GM06990 (cell line): ENCODE measurements around the gene SUSD5.

Experiments
- DNase-seq: peaks from one replicate; pipeline ENCODE4 v3.0.0-alpha.2; 2011; ENCODE audit not compliant: insufficient read length; ENCODE audit errors: extremely low read depth
- H3K27me3 ChIP-seq: replicated peaks from 2 replicates; pipeline ENCODE4 v1.6.0; 2011; ENCODE audit warnings: low read length; ENCODE audit not compliant: control insufficient read depth, insufficient read depth
- H3K36me3 ChIP-seq: 2 replicates; pipeline ENCODE4 v1.5.1; 2011; ENCODE audit warnings: low read length; ENCODE audit not compliant: control insufficient read depth, insufficient read depth
- H3K4me3 ChIP-seq: replicated peaks from 2 replicates; pipeline ENCODE4 v1.5.1; 2011; ENCODE audit warnings: low read depth, mild to moderate bottlenecking, control low read depth, low read length
- TF ChIP-seq, protein P1 (sequence below): IDR thresholded peaks from 2 replicates; pipeline ENCODE4 v1.5.1; 2011; ENCODE audit warnings: low read length, control low read depth, mild to moderate bottlenecking, inconsistent platforms; ENCODE audit not compliant: insufficient read depth, poor library complexity, severe bottlenecking

SUSD5 gene

DNA sequence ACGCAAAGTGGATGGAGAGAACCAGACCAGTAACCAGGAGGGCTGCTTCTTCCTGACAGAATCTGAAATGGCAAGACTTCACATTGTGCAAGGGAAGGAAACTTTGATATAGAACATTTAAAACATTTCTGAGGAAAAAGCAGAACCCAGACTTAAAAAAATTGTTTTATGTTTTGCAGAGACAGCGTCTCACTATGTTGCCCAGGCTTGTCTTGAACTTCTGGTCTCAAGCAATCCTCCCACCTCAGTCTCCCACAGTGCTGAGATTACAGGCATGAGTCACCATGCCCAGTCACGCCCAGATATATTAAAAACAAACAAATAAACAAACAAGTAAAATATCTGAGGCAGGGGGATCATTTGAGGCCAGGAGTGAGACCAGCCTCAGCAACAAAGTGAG lies 58.6 kb downstream of the SUSD5 start:
- TF ChIP-seq, protein P1, sequence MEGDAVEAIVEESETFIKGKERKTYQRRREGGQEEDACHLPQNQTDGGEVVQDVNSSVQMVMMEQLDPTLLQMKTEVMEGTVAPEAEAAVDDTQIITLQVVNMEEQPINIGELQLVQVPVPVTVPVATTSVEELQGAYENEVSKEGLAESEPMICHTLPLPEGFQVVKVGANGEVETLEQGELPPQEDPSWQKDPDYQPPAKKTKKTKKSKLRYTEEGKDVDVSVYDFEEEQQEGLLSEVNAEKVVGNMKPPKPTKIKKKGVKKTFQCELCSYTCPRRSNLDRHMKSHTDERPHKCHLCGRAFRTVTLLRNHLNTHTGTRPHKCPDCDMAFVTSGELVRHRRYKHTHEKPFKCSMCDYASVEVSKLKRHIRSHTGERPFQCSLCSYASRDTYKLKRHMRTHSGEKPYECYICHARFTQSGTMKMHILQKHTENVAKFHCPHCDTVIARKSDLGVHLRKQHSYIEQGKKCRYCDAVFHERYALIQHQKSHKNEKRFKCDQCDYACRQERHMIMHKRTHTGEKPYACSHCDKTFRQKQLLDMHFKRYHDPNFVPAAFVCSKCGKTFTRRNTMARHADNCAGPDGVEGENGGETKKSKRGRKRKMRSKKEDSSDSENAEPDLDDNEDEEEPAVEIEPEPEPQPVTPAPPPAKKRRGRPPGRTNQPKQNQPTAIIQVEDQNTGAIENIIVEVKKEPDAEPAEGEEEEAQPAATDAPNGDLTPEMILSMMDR = no peak
- no peaks in the 10 kb centered on the region; the same call in 1 of the 2 replicates for H3K27me3 ChIP-seq
- H3K36me3 ChIP-seq = no peaks in the 10 kb centered on the region
- no peak overlapping the region for H3K4me3 ChIP-seq
- DNase-seq = no peak

DNA sequence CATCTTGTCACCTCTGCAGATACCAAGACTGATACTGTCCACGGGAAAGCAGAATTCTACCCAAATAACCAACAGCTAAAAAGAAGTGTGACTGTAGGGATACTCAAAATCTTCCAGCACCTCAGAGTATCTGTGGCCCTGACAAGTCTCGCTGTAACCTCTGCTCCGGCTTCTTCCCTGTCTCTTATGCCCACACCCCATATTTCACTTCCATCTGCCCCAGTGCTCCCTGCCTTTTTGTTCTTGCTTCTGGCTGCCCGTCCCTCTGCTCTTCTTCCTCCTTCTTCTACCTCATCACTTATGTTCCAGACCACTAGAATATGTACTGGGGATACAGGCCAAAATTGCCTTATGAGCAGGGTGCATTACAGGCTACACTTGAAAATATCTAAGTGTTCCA lies 59.4 kb downstream of the SUSD5 start:
- TF ChIP-seq, protein P1 = no peak
- no peaks in the 10 kb centered on the region for H3K36me3 ChIP-seq
- DNase-seq = no peak

DNA sequence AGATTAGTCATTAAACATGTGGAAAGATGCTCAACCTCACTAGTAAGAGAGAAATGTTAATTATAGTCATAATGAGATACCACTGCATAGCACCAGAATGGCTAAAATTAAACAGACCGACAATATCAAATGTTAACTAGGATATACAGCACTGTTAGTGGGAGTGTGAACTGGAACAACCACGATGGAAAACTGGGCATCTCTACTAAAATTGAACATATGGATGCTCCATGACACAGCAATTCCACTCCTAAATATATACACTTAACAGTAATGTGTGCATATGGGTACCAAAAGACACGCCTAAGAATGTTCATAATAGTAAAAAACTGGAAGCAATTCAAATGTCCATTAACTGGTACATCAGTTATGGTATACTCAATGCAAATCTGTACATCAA lies 63.3 kb downstream of the SUSD5 start:
- TF ChIP-seq, protein P1 = no peak
- H3K27me3 ChIP-seq = no peaks in the 10 kb centered on the region; the same call in 1 of the 2 replicates
- DNase-seq = no peak
- H3K36me3 ChIP-seq = no peaks in the 10 kb centered on the region
- no peak overlapping the region for H3K4me3 ChIP-seq

More for the DNA sequence above, 59.4 kb downstream of the SUSD5 start:
- Histone ChIP-seq H3K27me3 (no peaks in the 10 kb centered on the region; the same call in 1 of the 2 replicates), H3K4me3 (no peak overlapping the region)

DNA sequence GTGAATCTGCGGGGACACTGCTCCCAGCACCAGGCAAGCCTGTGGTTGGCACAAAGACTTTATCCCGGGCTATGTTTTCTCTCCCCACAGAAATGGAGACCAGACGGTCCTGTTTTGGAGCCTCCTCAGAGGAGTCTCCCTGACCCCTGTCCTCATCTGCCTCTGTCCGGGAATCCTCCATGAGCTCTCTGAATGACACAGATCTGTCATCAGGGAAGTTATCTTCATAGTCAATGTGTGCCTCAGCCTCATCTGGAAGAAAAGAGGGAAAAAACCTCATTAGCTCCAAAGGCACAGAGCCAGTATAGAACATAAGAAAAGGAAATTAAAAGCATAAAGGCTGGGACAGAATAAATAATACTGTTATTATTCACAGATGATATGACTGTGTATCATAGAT lies 64.8 kb downstream of the SUSD5 start:
- no peak for DNase-seq
- Histone ChIP-seq H3K36me3 (no peaks in the 10 kb centered on the region), H3K27me3 (no peaks in the 10 kb centered on the region; the same call in 1 of the 2 replicates), H3K4me3 (no peak overlapping the region)
- TF ChIP-seq, protein P1 = no peak

DNA sequence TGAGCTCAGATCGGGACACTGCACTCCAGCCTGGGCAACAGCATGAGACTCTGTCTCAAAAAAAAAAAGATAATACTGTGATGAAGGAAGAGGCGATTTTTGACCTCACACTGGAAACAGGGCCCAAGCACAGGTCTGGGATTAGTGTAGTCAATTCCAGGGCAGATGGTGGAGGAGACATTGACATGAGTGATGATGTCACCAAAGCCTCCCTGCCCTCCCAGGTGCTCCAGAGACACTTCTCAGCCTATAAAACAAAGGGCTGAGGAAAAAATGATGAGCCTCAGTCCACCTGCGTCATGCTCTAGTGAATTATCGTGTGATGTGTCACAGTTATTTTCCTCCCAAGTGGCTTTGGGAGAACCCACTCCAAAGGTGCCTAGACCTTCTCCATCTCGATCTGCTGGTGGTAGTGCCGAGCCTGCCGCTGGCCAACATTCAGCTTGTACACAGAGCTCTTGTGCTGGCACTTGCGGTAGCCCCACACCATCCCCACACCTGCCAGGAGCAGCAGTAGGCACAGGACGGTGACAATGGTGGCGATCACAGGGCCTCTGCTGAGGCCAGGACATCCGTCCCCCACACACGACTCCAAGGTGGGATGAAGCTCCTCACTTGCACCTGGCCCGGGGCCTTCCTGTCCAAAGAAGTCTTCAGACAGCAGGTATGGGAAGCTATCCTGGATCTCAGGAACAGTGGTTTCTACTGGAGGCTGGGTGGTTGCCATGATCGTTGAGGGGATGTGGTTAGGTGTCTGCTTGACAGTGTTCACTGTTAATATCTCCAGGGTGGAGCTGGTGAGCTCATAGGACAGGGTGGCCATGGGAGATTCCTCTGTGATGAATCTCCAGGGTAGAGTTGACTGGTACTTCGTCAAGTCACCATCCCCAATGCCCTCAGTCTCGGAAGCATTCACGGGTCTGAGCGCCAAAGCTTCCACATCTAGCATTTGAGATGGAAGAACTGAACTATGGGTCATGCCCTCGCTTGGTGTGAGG lies 65.9 kb downstream of the SUSD5 start:
- H3K36me3 ChIP-seq = no peaks in the 10 kb centered on the region
- TF ChIP-seq, protein P1 = no peak
- no peaks in the 10 kb centered on the region for H3K27me3 ChIP-seq
- no peak overlapping the region for H3K4me3 ChIP-seq
- no peak for DNase-seq
